NCI-H510A (cell line): Measurements from ENCODE around the gene SSBP2.

ENCODE experiments used
- DNase-seq: peaks from one replicate; lab custom pipeline; 2025; lab: John Stamatoyannopoulos, UW

SSBP2 gene

GRCh38 chr5:81590498-81591384 lies 160.2 kb downstream of the SSBP2 start:
- no peak for DNase-seq

GRCh38 chr5:81579262-81579924 lies 171.5 kb downstream of the SSBP2 start:
- no peak for DNase-seq

DNA sequence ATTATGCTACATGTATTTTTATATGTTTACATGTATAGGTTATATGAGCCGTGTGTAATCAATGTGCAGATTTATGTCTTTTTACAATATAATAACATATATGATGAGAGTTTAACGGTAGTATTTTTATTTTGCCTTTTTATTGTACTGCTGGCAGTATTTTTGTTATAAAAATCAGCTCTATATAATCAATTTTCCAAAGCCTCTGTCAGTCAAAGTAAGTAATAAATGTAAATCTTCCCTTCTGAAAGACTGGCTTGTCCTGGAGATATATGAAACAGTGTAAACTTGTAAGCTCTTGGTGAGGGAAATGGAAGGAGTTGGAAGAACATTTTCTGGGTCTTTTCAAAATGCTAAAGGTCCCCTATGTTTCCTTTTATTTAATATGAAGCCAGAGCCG lies 173.8 kb downstream of the SSBP2 start:
- DNase-seq: no peak

DNA sequence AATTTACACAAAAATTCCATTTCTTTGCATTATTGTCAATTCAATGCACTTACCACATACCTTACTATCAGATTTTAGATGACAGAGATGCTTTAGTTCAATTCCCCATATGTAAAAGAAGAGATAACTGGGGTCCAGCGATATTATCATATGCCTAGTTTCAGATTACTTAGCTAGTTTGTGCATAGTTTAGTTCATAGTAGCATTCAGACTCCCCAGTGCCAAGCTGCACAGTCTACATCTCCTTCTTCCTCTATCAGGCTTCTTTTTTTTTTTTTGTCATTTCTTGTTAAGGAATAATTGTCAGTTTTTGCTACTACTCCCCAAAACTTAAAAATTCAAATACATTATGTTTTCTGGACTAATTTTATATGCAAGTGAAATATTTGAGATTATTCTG lies 175.0 kb downstream of the SSBP2 start:
- DNase-seq: no peak

- no peak for DNase-seq
Observed at GRCh38 chr5:81572201-81572600, 178.7 kb downstream of the SSBP2 start.

DNA sequence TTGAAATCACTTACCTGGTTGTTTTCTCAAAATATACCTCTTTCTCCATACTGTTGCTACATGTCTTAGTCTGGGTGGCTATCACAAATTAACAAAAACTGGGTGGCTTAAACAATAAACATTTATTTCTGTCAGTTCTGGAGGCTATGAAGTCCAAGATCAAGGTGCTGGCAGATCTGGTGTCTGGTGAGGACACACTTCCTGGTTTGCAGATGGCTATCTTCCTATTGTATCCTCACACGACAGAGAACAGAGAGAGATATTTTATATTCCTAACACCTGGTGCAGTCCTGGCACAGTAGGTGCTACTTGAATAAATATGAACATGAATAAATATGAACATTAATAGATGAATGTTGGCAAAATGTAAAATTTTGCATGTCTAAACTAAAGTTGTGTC lies 192.7 kb downstream of the SSBP2 start:
- DNase-seq: no peak

GRCh38 chr5:81556809-81557208 lies 194.1 kb downstream of the SSBP2 start:
- no peak for DNase-seq

- DNase-seq: no peak
Observed at GRCh38 chr5:81555865-81556264, 195.0 kb downstream of the SSBP2 start.

GRCh38 chr5:81554647-81555046 lies 196.2 kb downstream of the SSBP2 start:
- no peak for DNase-seq

- no peak for DNase-seq
Observed at GRCh38 chr5:81553567-81554212, 197.2 kb downstream of the SSBP2 start.

GRCh38 chr5:81552852-81553566 lies 197.9 kb downstream of the SSBP2 start:
- no peak for DNase-seq

GRCh38 chr5:81549123-81549522 lies 201.8 kb downstream of the SSBP2 start:
- no peak for DNase-seq

GRCh38 chr5:81547001-81547400 lies 203.9 kb downstream of the SSBP2 start:
- DNase-seq: no peak

DNA sequence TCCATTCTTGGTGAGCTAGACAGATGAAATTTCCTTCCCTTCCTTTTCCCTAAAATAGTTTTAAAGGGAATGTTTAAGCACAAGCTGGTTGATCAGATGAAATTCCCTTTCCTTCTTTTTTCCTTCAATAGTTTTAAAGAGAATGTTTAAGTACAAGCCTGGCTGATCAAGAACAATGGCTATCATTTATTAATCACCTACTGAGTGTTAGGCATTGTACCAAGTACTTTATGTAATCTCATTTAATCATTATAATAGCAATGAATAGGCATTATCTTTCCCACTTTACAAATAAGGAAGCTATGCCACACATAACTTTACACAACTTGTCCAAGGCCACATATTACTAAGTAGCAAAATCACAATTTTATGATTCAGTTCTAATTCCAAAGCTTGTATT lies 205.0 kb downstream of the SSBP2 start:
- DNase-seq: no peak

- DNase-seq: no peak
Observed at GRCh38 chr5:81544351-81545018, 206.4 kb downstream of the SSBP2 start.

DNA sequence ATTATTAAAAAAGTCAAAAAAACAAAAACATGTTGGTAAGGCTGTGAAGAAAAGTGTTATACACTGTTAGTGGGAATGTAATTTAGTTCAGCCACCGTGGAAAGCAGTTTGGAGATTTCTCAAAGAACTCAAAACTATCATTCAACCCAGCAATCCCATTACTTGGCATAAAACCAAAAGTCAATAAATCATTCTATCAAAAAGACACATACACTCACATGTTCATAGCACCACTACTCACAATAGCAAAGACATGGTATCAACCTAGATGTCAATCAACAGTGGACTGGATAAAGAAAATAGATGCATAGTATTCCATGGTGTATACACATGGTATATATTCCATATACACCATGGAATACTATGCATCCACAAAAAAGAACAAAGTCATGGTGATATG lies 208.7 kb downstream of the SSBP2 start:
- DNase-seq: no peak

GRCh38 chr5:81537905-81538547 lies 212.9 kb downstream of the SSBP2 start:
- no peak for DNase-seq

- DNase-seq: no peak
Observed at GRCh38 chr5:81534441-81534840, 216.5 kb downstream of the SSBP2 start.

- no peak for DNase-seq
Observed at GRCh38 chr5:81533629-81534405, 217.1 kb downstream of the SSBP2 start.

- DNase-seq: no peak
Observed at GRCh38 chr5:81530919-81531318, 220.0 kb downstream of the SSBP2 start.
